NCI-H524 (cell line): Measurements from ENCODE around the gene POU2F1.
"Not testable (repeated sequence)": the region's sequence is repeated elsewhere in the genome, so short reads cannot be mapped to it uniquely, and the experiment has no call there.

Experiments used
- DNase-seq, 2 experiments: peaks; one replicate each; lab custom pipeline; 2025; lab: John Stamatoyannopoulos, UW

POU2F1 gene

GRCh38 chr1:167231873-167232450, 11.3 kb downstream of the POU2F1 start:
- no peak for DNase-seq

GRCh38 chr1:167232801-167233200, 12.1 kb downstream of the POU2F1 start:
- no peak for DNase-seq

DNA sequence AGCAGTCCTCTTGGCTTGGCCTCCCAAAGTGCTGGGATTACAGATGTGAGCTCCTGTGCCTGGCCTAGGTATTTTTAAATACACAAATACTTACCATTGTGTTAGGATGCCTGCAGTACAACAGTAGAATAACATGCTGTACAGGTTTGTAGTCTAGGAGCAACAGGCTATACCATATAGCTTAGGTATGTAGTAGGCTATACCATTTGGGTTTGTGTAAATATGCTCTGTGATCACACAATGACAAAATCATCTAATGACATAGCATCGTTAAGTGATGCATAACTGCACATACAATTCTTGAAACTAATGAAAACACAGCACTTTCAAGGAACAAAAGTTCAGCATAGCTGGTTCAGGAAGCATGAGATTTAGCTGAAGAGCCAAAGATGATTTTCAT, 12.7 kb downstream of the POU2F1 start:
- DNase-seq, result no peak

DNA sequence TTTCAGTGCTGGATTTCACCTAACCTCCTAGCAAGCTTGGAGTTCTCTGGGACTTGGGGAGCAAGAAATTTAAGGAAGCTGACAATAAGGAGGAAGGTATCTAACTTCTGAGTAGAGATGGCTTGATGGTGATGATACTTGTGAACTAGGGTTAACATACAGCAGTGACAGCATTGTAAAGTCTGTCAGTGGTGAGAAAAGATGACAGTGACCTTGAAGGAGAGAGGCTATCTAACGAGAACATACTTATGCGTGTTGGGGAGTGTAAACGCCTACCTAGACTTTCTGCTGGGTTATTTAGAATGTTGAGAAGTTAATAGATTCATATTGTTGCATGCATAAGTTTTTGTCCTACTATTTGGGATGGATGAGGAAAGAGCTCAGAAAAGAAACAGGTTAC, 16.3 kb downstream of the POU2F1 start:
- DNase-seq, result no peak

DNA sequence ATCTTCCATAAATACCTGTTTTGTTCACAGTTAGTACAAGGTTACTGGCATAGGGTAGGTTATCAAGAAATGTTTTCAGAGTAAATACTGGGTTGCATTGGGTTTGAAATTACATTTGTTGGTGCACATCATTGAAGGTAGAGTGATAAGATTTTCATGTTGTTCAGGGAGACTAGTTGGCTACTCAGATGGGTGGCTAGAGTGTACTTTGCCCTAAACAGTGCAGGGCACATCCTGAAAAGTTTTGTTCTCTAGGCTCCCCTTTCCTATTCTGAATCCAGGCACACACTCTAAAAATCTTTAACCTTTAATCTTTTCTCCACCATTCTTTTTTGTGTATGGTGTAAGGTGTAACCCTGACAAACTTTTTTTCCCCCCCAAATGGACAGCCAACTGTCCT, 18.0 kb downstream of the POU2F1 start:
- no peak for DNase-seq

- DNase-seq, result no peak
Observed at GRCh38 chr1:167239257-167239656, 18.6 kb downstream of the POU2F1 start.

DNA sequence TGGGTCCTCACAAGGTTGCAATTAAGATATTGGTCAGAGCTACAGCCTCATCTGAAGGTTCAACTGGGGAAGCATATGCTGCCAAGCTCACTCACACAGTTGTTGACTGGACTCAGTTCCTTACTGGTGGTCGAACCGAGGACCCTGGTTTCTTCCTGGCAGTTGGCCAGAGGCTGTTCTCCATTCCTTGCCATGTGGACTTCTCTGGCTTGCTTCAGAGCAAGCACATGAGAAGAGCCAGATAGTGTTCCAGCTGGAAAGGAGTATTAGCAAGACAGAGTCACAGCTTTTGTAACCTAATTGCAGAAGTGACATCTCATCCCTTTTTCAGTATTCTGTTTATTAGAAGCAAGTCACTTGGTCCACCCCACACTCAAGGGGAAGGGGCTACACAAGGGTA, 23.6 kb downstream of the POU2F1 start:
- no peak for DNase-seq

DNA sequence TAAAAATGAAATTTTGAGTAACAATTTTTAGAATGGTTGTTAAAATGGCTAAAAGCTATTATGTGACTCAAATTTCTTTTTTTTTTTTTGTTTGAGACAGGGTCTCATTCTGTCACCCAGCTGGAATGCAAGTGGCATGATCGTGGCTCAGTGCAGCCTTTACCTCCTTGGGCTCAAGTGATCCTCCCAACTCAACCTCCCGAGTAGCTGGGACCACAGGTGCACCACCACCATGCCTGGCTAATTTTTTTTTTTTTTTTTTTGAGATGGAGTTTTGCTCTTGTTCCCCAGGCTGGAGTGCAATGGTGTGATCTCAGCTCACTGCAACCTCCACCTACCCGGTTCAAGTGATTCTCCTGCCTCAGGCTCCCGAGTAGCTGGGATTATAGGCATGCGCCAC, 24.5 kb downstream of the POU2F1 start:
- not testable (repeated sequence) for DNase-seq

DNA sequence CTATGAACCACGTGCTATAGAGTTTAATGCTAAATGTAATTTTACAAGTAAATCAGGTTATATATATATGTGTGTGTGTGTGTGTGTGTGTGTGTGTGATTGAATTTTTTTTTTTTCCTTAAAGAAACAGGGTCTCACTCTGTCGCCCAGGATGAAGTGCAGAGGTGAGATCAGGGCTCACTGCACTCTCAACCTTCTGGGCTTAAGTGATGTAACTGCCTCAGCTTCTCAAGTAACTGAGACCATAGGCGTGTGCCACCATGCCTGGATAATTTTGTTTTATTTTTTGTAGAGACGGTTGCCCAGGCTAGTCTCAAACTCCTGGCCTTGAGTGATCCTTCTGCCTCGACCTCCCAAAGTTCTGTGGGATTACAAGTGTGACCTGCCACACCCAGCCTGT, 26.3 kb downstream of the POU2F1 start:
- no peak for DNase-seq

- DNase-seq, result no peak
Observed at GRCh38 chr1:167247754-167248153, 27.1 kb downstream of the POU2F1 start.

DNA sequence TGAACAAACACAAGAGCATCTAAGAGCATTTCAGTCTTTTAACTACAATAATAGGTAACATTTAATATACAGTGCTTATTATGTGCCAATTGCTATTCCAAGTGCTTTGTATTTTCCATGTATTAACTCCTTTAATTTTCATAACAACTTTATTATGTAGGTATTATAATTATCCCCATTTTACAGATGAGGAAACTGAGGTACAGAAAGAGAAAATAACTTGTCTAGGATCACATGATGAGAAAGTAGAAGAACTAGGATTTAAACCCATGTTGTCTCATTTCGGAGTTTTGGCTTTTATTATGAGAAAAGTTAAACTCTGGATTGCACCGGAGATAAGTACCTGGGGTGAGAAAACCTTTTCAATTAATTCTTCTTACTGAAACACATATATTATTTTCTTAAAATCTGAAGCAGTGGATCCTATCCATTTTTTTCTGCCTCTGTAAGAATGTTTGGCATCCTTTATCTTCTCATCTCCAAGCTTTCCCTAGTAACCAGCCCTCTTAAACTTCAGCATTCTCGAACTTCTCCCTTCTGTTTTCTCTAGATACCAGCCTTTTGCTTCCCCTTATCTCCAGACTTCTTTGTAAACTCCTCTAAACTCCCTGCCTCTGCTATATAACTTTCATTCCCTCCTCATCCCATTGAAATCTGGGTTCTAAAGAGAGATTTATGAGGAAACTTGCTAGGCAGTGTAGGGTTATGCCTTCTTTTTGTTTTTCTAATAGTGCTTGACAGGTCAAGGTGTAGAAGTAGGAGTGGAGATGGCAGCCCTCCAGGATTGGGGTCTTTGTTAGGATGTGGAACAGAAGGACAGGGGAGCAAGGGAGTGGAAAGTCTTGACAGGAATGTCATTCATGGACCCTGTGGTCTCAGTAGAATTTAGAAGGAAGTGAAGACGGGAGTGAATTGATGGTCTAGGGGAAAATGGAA, 28.3 kb downstream of the POU2F1 start:
- DNase-seq, result no peak

DNA sequence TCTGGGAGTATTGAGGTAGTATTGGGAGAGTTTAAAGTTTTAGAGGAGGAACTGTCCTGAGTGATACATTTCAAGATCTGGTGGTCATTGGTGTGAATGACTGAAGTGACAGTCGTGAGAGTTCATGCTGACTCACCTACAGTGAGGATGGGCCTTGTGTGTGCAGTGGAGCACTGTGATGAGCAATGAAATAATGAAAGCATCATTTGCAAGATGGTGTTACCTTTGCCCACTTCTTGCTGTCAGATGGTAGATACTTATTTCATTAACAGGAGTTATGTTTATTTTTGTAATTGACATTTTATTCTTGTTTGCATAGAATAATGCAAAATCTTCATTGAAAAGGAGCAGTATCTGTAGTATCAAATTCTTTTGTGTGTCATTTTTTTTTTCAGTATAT, 29.0 kb downstream of the POU2F1 start:
- DNase-seq, result no peak

- DNase-seq, result no peak
Observed at GRCh38 chr1:167250482-167250881, 29.8 kb downstream of the POU2F1 start.

- DNase-seq, result no peak
Observed at GRCh38 chr1:167251472-167251871, 30.8 kb downstream of the POU2F1 start.

- DNase-seq, result no peak
Observed at GRCh38 chr1:167252986-167253385, 32.3 kb downstream of the POU2F1 start.

- DNase-seq, result peak in 1 of 2 experiments; percentile 54
Observed at GRCh38 chr1:167258858-167259257, 38.2 kb downstream of the POU2F1 start.

GRCh38 chr1:167262836-167263235, 42.1 kb downstream of the POU2F1 start:
- DNase-seq, result peak; percentile 28 to 71

DNA sequence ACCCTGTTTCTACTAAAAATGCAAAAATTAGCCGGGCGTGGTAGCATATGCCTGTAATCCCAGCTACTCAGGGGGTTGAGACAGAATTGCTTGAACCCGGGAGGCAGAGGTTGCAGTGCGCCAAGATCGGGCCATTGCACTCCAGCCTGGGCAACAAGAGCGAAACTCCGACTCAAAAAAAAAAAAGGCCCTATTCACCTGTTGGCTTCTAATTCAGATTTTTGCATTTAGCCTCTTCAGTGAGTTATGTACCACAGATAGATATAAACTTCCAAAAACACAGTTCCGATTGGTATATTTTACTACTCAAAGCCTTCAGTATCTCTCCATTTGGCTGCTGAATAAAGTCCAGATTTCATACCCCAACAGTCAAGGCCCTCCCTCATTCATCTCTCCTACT, 42.7 kb downstream of the POU2F1 start:
- no peak for DNase-seq

GRCh38 chr1:167263819-167264464, 43.3 kb downstream of the POU2F1 start:
- DNase-seq, result no peak

- DNase-seq, result no peak
Observed at GRCh38 chr1:167266965-167267364, 46.3 kb downstream of the POU2F1 start.

DNA sequence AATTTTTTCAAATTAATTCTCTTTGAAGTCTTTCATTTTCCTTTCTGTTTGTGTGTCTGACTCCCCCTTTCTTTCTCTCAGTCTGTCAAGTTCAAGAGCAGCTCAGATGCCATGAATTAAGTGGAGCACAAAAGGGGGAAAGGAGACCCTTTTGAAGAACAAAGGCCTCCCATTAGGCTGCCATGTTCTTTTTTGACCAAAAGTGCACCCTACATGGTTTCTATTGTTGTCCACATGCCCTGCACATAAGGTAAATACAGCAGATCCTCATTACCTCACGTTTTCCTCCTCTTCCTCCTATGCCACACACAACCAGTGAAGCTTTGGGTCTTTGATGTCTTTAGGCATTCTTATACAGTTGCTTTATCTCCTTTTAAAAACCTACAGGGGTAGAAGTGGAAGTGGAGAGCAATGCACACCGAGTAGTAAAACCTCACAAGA, 47.7 kb downstream of the POU2F1 start:
- DNase-seq, result no peak

- DNase-seq, result no peak
Observed at GRCh38 chr1:167270349-167271092, 49.8 kb downstream of the POU2F1 start.
